MM.1S (cell line): ENCODE results near the gene TMEM132D.

Source experiments
- DNase-seq: peaks from one replicate; pipeline ENCODE4 v3.0.0-alpha.2; 2015
- H2AFZ ChIP-seq: fragments of 300-600 bp; sonication (generic); 2 replicates; pipeline ENCODE4 v1.6.0; 2016; ENCODE audit warnings: antibody characterized with exemption, low read length
- H3F3A ChIP-seq: fragments of 300-600 bp; sonication (generic); 2 replicates; pipeline ENCODE4 v1.6.1; 2016; ENCODE audit warnings: mild to moderate bottlenecking, antibody characterized with exemption, low read length, moderate library complexity, mixed read lengths; ENCODE audit not compliant: insufficient read depth
- H3K27ac ChIP-seq: fragments of 300-600 bp; sonication (generic); 2 replicates; pipeline ENCODE4 v1.5.1; 2016; ENCODE audit warnings: mild to moderate bottlenecking, low read length
- H3K27me3 ChIP-seq: fragments of 300-600 bp; sonication (generic); replicated peaks from 2 replicates; pipeline ENCODE4 v1.6.0; 2016; ENCODE audit warnings: low read length; ENCODE audit not compliant: insufficient read depth
- H3K36me3 ChIP-seq: fragments of 300-600 bp; sonication (generic); replicated peaks from 2 replicates; pipeline ENCODE4 v1.6.1; 2016; ENCODE audit warnings: mild to moderate bottlenecking, low read length, mixed read lengths; ENCODE audit not compliant: insufficient read depth
- H3K4me1 ChIP-seq: fragments of 300-600 bp; sonication (generic); 2 replicates; pipeline ENCODE4 v1.6.1; 2016; ENCODE audit warnings: low read length, mixed read lengths
- H3K4me2 ChIP-seq: fragments of 300-600 bp; sonication (generic); 2 replicates; pipeline ENCODE4 v1.6.0; 2016; ENCODE audit warnings: low read depth, low read length
- H3K4me3 ChIP-seq: fragments of 300-600 bp; sonication (generic); 2 replicates; pipeline ENCODE4 v1.5.1; 2016; ENCODE audit warnings: low read length, mixed read lengths
- H3K79me2 ChIP-seq: fragments of 300-600 bp; sonication (generic); 2 replicates; pipeline ENCODE4 v1.6.1; 2016; ENCODE audit warnings: mixed run types, low read length, mixed read lengths
- H3K9ac ChIP-seq: fragments of 300-600 bp; sonication (generic); 2 replicates; pipeline ENCODE4 v1.6.1; 2016; ENCODE audit warnings: low read length, mixed read lengths
- H3K9me2 ChIP-seq: fragments of 300-600 bp; sonication (generic); replicated peaks from 2 replicates; pipeline ENCODE4 v1.6.1; 2016; ENCODE audit warnings: mild to moderate bottlenecking, low read length, mixed read lengths; ENCODE audit not compliant: insufficient read depth
- H3K9me3 ChIP-seq: fragments of 300-600 bp; sonication (generic); replicated peaks from 2 replicates; pipeline ENCODE4 v1.6.1; 2016; ENCODE audit warnings: mild to moderate bottlenecking, low read length, mixed read lengths; ENCODE audit not compliant: insufficient read depth
- H4K20me1 ChIP-seq: fragments of 300-600 bp; sonication (generic); 2 replicates; pipeline ENCODE4 v1.6.1; 2016; ENCODE audit warnings: mild to moderate bottlenecking, low read length, moderate library complexity, mixed read lengths; ENCODE audit not compliant: insufficient read depth
- CTCF ChIP-seq: fragments of 300-600 bp; sonication (generic); IDR thresholded peaks from 2 replicates; pipeline ENCODE4 v1.5.1; 2016; ENCODE audit warnings: antibody characterized with exemption, low read length, mixed read lengths
- EZH2 ChIP-seq: fragments of 300-600 bp; sonication (generic); optimal IDR thresholded peaks from 2 replicates; pipeline ENCODE3; 2017; ENCODE audit warnings: low read depth, mild to moderate bottlenecking, antibody characterized with exemption, low read length, mixed read lengths
- EZH2phosphoT487 ChIP-seq: fragments of 300-600 bp; sonication (generic); IDR thresholded peaks from 2 replicates; pipeline ENCODE4 v1.6.1; 2018; ENCODE audit warnings: antibody characterized with exemption, low read length

TMEM132D gene

GRCh38 chr12:129532082-129532481 lies 371.7 kb downstream of the TMEM132D start:
- TF ChIP-seq EZH2 (no peak), CTCF (no peak), EZH2phosphoT487 (no peak)
- no peaks in the 10 kb centered on the region for H3F3A ChIP-seq
- no peaks in the 10 kb centered on the region for H3K4me1 ChIP-seq
- no peaks in the 10 kb centered on the region for H3K79me2 ChIP-seq
- H3K4me3 ChIP-seq: no peak overlapping the region
- H3K9me2 ChIP-seq: no peaks in the 10 kb centered on the region
- no peak overlapping the region for H3K9ac ChIP-seq
- no peak overlapping the region for H2AFZ ChIP-seq
- no peak overlapping the region for H3K27ac ChIP-seq
- H3K27me3 ChIP-seq: no peaks in the 10 kb centered on the region
- DNase-seq: no peak
- H4K20me1 ChIP-seq: no peaks in the 10 kb centered on the region
- no peaks in the 10 kb centered on the region for H3K9me3 ChIP-seq
- no peaks in the 10 kb centered on the region for H3K36me3 ChIP-seq
- H3K4me2 ChIP-seq: no peak overlapping the region

DNA sequence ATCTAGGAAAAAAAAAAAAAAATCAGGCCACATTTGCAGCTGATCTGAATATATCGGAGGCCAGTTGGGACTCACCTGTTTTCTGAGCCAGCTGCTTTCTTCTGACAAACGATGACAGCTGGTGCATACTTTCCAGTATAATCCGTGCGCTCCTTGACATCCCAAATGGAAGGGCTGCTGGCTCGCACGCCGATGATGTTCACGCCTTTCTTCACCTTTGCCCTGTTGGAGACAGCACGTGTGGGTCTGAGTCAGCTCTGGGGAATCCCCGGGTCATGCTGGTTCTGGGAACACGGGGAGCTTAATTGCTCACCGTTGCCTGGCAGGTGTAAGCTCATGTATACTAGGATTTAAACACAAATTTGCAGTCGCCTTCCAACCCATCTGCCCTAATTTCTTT lies 372.8 kb downstream of the TMEM132D start:
- no peaks in the 10 kb centered on the region for H3K79me2 ChIP-seq
- no peaks in the 10 kb centered on the region for H3K36me3 ChIP-seq
- no peak for TF ChIP-seq CTCF
- no peak for TF ChIP-seq EZH2phosphoT487
- no peak for TF ChIP-seq EZH2
- H4K20me1 ChIP-seq: no peaks in the 10 kb centered on the region
- H2AFZ ChIP-seq: no peak overlapping the region
- peak overlapping the region; percentile 30; the same call in 1 of the 2 replicates for H3K4me3 ChIP-seq
- H3K27ac ChIP-seq: peak overlapping the region; percentile 61; the same call in 1 of the 2 replicates
- H3K9me3 ChIP-seq: no peaks in the 10 kb centered on the region
- H3K4me1 ChIP-seq: no peaks in the 10 kb centered on the region
- no peaks in the 10 kb centered on the region for H3F3A ChIP-seq
- H3K9me2 ChIP-seq: no peaks in the 10 kb centered on the region
- peak; percentile 43 for DNase-seq
- no peak overlapping the region for H3K9ac ChIP-seq
- H3K27me3 ChIP-seq: no peaks in the 10 kb centered on the region
- H3K4me2 ChIP-seq: peak overlapping the region; percentile 55

DNA sequence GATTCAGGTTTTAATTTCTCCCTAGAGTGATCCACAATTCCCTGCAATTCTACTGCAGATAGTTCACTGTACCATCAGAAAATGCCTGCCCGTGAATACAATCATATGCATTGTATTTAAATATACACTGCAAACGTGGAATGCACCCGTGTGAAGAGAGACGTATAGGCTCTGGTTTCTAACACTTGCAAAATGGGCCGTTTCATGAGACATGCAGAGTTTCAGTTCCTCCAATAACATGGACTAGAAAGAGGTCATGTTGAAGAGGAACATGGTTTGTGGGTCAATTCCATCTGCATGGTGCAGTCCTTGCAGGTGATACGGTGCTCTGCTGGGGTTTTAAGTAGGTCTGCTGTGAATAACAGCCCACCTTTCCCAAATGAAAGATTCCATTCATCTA lies 373.3 kb downstream of the TMEM132D start:
- Histone ChIP-seq H3K4me1 (no peaks in the 10 kb centered on the region), H3K27me3 (no peaks in the 10 kb centered on the region), H4K20me1 (no peaks in the 10 kb centered on the region), H2AFZ (no peak overlapping the region), H3K36me3 (no peaks in the 10 kb centered on the region), H3K4me3 (peak overlapping the region; percentile 30; the same call in 1 of the 2 replicates), H3K9ac (no peak overlapping the region), H3F3A (no peaks in the 10 kb centered on the region), H3K9me2 (no peaks in the 10 kb centered on the region), H3K9me3 (no peaks in the 10 kb centered on the region), H3K4me2 (peak overlapping the region; percentile 55; the same call in 1 of the 2 replicates), H3K27ac (peak overlapping the region; percentile 61; the same call in 1 of the 2 replicates), H3K79me2 (no peaks in the 10 kb centered on the region)
- TF ChIP-seq EZH2phosphoT487 (no peak), CTCF (no peak), EZH2 (no peak)
- DNase-seq: peak; percentile 29
